Limb (tissue), 2 donors: ENCODE results near the gene STYXL2.
A peak's percentile ranks its signal among the peaks of the same experiment; 100 is the strongest.

Experiments
- DNase-seq, 2 donors: peaks; one replicate each; pipeline ENCODE4 v3.0.0-alpha.2; 2016; ENCODE audit errors: extremely low spot score in 2 of 2

Gene STYXL2

GRCh38 chr1:167077868-167078210 lies 16.0 kb upstream of the STYXL2 start:
- no peak for DNase-seq

GRCh38 chr1:167081594-167082156 lies 12.2 kb upstream of the STYXL2 start:
- DNase-seq: no peak

- no peak for DNase-seq
These were observed 11.3 kb upstream of the STYXL2 start for GRCh38 chr1:167082511-167083027.

- no peak for DNase-seq
These were observed 10.7 kb upstream of the STYXL2 start for GRCh38 chr1:167083066-167083665.

DNA sequence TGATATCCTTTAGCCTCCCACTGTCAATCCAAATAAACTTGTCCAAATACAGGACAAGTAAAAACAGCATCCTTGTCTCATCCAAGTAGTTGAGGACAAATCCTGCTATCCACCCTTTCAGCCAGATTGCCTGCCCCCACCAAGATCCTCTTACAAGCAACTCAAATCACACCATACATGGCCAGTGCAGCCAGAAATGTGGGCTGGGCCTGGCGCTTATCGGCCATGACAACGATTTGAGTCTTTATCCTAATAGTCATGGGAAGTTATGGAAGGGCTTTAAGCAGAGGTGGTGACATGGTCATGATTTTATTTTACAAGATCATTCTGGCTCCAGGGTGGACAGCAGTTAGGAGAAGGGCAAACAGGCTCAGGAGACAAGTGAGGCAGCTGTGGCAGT lies 10.0 kb upstream of the STYXL2 start:
- no peak for DNase-seq

DNA sequence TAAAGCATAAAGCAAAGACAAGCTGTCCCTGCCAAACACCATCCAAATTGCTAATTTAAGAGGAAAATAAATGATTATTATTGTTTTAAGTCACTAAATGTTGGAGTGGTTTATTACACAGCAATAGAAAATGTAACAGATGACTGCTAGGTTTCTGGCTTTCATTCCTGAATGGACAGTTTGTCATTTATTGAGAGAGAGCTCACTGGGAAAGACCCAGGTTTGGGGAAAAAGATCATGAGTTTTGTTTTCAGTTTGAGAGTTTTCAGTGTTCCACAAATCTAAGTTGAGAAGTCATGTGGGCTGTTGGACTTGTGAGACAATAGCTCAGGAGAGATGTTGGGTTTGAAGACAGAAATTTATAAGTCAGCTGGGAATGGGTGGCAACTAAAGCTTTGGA lies 9.1 kb upstream of the STYXL2 start:
- no peak for DNase-seq

- no peak for DNase-seq
These were observed 7.8 kb upstream of the STYXL2 start for GRCh38 chr1:167086033-167086432.

DNA sequence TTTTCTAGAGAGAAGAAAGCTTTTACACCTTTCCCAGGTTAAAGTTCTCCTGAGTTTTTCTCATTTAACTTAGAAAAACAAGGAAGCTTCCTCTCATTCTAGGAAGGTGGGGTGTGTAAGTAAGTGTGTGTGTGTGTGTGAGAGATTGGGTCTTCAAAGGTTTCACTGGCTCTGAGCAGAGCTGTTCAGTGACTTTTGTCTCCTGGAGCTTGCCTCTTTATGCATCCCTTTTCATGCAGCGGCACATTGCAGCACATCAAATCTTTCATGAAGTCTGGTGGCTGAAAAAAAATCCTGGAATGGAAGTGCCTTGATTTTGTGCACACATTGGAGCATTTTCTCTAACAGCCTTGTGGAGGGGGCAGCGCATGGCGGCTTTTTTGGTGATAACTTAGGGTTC lies 7.1 kb upstream of the STYXL2 start:
- DNase-seq: no peak

- no peak for DNase-seq
These were observed 5.0 kb upstream of the STYXL2 start for GRCh38 chr1:167088746-167089417.

- DNase-seq: no peak
These were observed 3.9 kb upstream of the STYXL2 start for GRCh38 chr1:167089939-167090313.

- no peak for DNase-seq
These were observed 3.4 kb upstream of the STYXL2 start, which contains the start of gene GPA33 for GRCh38 chr1:167090314-167090942. TSS of gene GPA33 (minus strand) at chr1:167090377. CDS start at chr1:167090287, 90 bp downstream.

GRCh38 chr1:167092653-167093052 lies 1.2 kb upstream of the STYXL2 start:
- DNase-seq: no peak

DNA sequence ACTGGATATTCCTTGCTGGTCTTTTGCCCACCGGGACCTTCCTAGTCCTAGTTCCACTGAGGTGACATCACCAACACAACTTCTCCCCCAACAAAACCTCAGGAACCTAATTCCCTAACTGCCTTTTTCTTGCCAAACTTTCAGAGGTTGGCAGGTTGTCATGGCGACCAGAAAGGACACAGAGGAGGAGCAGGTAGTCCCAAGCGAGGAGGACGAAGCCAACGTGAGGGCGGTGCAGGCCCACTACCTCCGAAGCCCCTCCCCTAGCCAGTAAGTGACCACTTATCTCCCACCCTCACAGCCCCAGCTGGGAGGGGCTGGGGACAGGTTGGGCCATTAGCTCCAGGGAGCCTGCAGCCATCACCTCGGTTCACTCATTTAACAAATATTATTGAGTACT lies 815 bp downstream of the STYXL2 start:
- DNase-seq: no peak

- no peak for DNase-seq
These were observed 1.5 kb downstream of the STYXL2 start for GRCh38 chr1:167095368-167095767.

DNA sequence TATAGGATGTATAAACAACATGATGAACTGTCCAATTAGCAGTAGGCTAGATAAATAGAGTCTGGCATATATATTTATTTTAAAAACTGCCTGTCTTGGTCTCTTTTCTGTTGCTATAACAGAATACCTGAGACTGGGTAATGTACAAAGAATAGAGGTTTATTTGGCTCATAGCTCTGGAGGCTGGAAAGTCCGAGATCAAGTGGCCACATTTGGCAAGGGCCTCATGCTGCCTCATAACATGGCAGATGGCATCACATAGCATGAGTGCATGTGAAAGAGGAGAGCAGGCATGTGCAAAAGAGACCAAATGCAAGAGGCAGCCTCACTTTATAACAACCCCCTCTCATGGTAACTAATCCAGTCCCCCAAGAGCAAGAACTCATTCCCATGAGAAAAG lies 6.0 kb downstream of the STYXL2 start:
- no peak for DNase-seq

DNA sequence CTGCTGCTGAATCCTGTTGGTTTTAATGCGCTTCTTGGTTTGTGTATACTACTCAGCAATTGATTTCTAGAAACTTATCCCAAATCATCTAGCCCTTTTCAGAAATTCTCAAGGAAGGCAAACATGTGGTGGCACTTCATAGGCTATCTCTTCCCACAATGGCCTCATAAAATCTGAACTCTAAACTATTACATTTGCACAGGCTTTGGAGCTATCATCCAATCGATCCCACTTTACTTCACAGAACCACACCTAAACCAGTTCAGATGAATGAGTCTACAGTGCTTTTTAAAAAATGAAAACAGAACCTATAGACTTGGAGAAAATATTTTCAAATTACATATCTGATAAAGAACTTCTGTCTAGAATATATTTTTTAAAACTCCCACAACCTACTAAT lies 6.9 kb downstream of the STYXL2 start:
- no peak for DNase-seq

GRCh38 chr1:167101754-167102153 lies 7.9 kb downstream of the STYXL2 start:
- DNase-seq: no peak

- DNase-seq: no peak
These were observed 9.2 kb downstream of the STYXL2 start for GRCh38 chr1:167102906-167103573.

GRCh38 chr1:167104256-167104633 lies 10.4 kb downstream of the STYXL2 start:
- DNase-seq: peak in 1 of 2 donors; percentile 3

DNA sequence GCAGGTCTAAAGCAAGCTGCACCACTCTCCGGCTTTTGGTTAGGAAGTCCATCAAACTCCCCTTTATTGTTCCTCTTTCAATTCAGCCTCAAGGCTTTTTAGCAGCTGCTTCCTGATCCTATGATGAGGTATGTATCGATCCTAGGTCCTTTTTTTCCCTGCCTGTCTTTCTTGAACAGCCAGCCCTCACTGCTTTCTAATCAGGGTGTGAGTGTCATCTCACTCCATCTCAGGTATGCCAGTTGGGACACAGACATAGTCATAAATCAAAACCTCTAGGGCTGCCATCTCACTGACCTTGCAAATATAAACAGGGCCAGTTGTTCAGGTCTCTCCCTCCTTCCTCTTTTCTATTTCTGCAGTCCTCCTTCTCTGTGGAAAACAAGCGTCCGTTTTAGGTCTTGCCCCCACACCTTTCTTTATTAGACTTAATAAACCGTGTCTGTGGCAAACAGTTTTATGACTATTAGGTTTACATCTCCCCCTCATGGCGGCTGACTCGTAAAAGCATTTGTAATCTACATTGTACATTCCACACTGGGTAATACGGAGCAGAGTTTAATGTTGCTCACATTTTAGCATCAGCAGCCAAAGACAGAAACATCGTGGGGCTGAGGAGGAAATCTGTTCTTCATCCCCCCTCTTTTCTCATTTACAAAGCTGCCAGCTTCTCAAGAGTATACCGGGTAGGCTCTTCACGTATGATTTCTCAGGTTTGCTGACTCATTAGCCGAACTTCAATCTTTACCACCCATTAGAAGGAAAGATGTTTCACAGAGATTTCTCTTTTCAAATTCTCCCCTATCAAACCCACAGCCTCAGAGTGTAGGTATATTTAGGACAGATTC lies 11.6 kb downstream of the STYXL2 start:
- peak in 1 of 2 donors; percentile 23 for DNase-seq

- peak in 1 of 2 donors; percentile 1 for DNase-seq
These were observed 12.2 kb downstream of the STYXL2 start for GRCh38 chr1:167106119-167106461.
